Measurements from ENCODE around the gene JAK1.

GRCh38 chr1:64938991-64939390, 27.4 kb downstream of the JAK1 start:
- TF ChIP-seq POLR2AphosphoS5 (IDR thresholded peaks at IDR 0.05): no peak
- TF ChIP-seq CTCF (IDR thresholded peaks at IDR 0.05): no peak
- TF ChIP-seq POLR2A (IDR thresholded peaks at IDR 0.05; ENCODE audit: low read depth): no peak

Measured in esophagus muscularis mucosa (tissue), 3 donors.